ENCODE data around the gene SFI1. TPM values are rescaled to one million over a fixed set of nuclear protein-coding genes. Genes with fewer than 3 reads are reported as not detected.
A peak's percentile ranks its signal among the peaks of the same experiment; 100 is the strongest.

The SFI1 gene
- total RNA-seq, 4 donors from 2014 or later, result 10.2 to 44.1 (median 33.3) TPM

DNA sequence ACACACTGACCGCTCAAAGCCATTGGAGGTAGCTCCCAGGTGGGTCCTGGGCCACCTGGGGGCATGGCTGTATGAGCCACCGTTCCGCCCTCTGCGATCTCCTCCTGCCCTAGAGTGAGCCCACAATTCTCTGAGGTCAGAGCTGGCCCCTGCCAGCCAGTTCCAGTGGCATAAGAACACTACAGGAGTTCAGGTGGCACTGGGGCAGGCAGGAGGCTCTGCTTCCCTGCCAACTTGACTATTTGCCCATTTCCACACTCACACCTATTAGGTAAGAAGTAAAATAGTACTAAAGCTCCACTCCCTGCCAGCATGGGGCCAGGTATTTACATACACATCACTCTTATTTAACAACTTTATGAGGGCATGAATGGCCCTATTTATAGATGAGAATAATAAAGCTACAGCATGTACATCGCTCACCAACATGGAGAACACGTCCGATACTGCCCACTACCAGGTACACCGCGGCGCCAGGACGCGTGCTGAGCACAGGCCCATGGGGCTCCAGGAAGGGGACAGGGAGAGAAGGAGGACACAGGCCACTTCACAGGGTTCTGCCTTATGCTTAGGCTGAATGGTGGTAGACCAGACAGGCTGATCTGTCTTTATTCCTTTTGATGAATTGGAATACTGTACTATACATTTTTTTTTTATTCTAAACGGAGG lies 139.4 kb downstream of the SFI1 start:
- TF ChIP-seq, protein P1, sequence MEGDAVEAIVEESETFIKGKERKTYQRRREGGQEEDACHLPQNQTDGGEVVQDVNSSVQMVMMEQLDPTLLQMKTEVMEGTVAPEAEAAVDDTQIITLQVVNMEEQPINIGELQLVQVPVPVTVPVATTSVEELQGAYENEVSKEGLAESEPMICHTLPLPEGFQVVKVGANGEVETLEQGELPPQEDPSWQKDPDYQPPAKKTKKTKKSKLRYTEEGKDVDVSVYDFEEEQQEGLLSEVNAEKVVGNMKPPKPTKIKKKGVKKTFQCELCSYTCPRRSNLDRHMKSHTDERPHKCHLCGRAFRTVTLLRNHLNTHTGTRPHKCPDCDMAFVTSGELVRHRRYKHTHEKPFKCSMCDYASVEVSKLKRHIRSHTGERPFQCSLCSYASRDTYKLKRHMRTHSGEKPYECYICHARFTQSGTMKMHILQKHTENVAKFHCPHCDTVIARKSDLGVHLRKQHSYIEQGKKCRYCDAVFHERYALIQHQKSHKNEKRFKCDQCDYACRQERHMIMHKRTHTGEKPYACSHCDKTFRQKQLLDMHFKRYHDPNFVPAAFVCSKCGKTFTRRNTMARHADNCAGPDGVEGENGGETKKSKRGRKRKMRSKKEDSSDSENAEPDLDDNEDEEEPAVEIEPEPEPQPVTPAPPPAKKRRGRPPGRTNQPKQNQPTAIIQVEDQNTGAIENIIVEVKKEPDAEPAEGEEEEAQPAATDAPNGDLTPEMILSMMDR (IDR thresholded peaks at IDR 0.05), result no peak

DNA sequence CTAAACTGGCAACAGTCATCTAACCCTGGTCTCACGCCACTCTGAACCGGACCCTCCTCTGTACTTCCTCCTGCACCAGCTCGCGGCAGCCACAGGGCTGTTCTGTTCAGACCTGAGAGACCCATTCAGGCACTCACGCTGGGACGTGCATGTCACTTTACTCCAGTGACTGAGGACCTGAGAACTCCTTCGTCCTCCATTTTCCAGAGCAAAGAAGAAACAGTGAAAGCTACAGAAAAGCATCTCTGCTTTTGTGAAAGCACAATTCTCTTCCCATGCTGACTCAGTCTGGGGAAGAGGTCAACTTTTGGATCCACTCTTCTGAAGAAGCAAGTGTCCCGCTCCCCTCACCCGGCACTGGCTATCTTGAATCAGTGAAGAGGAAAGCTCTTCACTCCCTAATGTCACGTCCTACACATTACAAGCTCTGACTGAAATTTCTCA lies 141.1 kb downstream of the SFI1 start:
- DNase-seq, result no peak
- H3K27ac ChIP-seq, result peak overlapping the region in 1 of 2 donors; percentile 17
- intact Hi-C loops (cut with DNase I; ENCODE audit: low total_unique reads), result no loop called here

More for the DNA sequence above, 139.4 kb downstream of the SFI1 start:
- Histone ChIP-seq H3K4me3 (no peak overlapping the region), H3K36me3 (no peaks in the 10 kb centered on the region), H3K27me3 (no peaks in the 10 kb centered on the region), H3K9me3 (no peaks in the 10 kb centered on the region), H3K27ac (no peak overlapping the region), H3K4me1 (no peaks in the 10 kb centered on the region)
- intact Hi-C loops (cut with DNase I; ENCODE audit: low total_unique reads), result no loop called here
- DNase-seq, result no peak

DNA sequence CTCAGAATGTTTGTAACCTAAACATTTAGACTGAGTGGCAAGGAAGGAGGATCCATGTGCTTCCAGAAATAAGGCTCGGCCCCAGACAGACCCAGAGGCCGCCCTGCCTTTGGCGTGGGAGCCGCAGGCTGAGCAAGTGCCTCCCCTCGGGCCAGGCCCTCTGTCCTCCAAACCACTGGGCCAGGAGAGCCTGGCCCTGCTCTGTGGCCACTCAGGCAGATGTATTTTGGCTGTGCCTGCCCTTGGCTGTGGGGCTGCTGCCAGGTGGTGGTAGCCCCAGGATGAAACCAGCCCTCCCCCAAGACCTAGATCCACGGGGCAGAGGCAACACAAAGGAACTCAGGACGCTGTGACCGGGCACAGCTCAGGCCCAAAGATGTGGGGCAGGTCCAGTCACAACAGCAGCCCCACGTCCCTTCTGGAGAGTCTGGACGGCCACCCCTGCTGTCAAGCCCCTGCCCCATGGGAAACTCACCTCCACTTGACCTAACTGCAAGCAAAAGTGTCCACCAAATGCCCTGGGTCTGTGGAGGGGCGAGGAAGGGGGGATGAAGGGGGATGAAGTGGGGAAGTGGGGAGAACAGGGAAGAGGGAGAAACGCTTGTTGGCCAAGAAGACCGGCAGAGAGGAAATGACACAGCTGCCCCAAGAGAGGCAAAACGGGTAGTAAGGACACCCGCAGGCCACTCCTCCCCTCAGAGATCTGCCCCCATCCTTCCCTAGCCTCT lies 141.7 kb downstream of the SFI1 start:
- intact Hi-C loops (cut with DNase I; ENCODE audit: low total_unique reads), result no loop called here
- H3K9me3 ChIP-seq, result no peaks in the 10 kb centered on the region
- peak overlapping the region in 1 of 2 donors; percentile 17 for H3K27ac ChIP-seq
- H3K27me3 ChIP-seq, result no peaks in the 10 kb centered on the region
- TF ChIP-seq, protein P1 (IDR thresholded peaks at IDR 0.05), result no peak
- no peak for TF ChIP-seq POLR2A (IDR thresholded peaks at IDR 0.05)
- no peaks in the 10 kb centered on the region for H3K4me1 ChIP-seq
- no peak for DNase-seq
- H3K4me3 ChIP-seq, result no peak overlapping the region
- no peaks in the 10 kb centered on the region for H3K36me3 ChIP-seq

More for the DNA sequence above, 141.1 kb downstream of the SFI1 start:
- Histone ChIP-seq H3K9me3 (no peaks in the 10 kb centered on the region), H3K27me3 (no peaks in the 10 kb centered on the region), H3K4me1 (no peaks in the 10 kb centered on the region), H3K36me3 (no peaks in the 10 kb centered on the region), H3K4me3 (no peak overlapping the region)
- TF ChIP-seq, protein P1 (IDR thresholded peaks at IDR 0.05), result no peak
- TF ChIP-seq POLR2A (IDR thresholded peaks at IDR 0.05), result no peak

DNA sequence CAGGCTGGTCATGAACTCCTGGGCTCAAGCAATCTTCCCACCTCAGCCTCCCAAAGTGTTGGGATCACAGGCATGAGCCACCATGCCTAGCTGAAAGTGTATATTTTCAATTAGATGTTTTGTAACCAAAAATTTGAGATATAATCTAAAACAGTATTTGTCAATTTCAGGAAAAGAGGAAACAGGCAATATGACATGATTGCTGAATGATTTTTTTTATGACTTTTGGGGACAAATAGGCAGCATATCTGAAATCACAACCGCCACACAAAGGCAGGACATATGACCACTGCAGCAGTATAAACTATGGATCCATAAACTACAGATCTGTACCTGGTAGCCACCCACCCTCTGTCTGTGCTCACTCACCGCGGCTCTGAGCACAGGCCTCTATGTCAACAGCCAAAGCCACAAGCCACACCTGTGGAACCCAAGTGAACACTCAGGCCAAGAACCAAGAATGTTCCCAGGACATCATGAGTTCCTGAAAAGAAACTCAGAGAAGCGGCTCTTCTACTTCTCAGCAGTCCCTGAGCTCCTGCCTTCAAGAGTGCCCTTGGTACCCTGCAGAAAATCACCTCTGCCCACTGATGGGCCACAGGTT lies 143.2 kb downstream of the SFI1 start:
- no peak overlapping the region for H3K27ac ChIP-seq
- intact Hi-C loops (cut with DNase I; ENCODE audit: low total_unique reads), result no loop called here

More for the DNA sequence above, 143.2 kb downstream of the SFI1 start:
- no peaks in the 10 kb centered on the region for H3K4me1 ChIP-seq
- no peaks in the 10 kb centered on the region for H3K27me3 ChIP-seq
- no peaks in the 10 kb centered on the region for H3K9me3 ChIP-seq
- DNase-seq, result no peak
- no peak overlapping the region for H3K4me3 ChIP-seq
- H3K36me3 ChIP-seq, result no peaks in the 10 kb centered on the region
- TF ChIP-seq, protein P1 (IDR thresholded peaks at IDR 0.05), result no peak
- TF ChIP-seq POLR2A (IDR thresholded peaks at IDR 0.05), result no peak
